GM15510 (cell line): ENCODE results near the gene CMTM1.

Experiments
- POLR2A ChIP-seq: IDR thresholded peaks from 3 replicates; pipeline ENCODE4 v1.6.1; 2011; ENCODE audit warnings: borderline replicate concordance; ENCODE audit not compliant: insufficient read length; ENCODE audit errors: extremely low read depth

The CMTM1 gene

GRCh38 chr16:66525396-66526180, 40.7 kb upstream of the CMTM1 start:
- no peak for TF ChIP-seq POLR2A

- no peak for TF ChIP-seq POLR2A
Observed at GRCh38 chr16:66528294-66528693, 37.9 kb upstream of the CMTM1 start.

- no peak for TF ChIP-seq POLR2A
Observed at GRCh38 chr16:66529475-66529874, 36.8 kb upstream of the CMTM1 start.

- no peak for TF ChIP-seq POLR2A
Observed at GRCh38 chr16:66534376-66534799, 31.9 kb upstream of the CMTM1 start.

- no peak for TF ChIP-seq POLR2A
Observed at GRCh38 chr16:66536525-66536924, 29.7 kb upstream of the CMTM1 start.

GRCh38 chr16:66537236-66537635, 29.0 kb upstream of the CMTM1 start:
- TF ChIP-seq POLR2A, result no peak

- no peak for TF ChIP-seq POLR2A
Observed at GRCh38 chr16:66538910-66539309, 27.3 kb upstream of the CMTM1 start.

GRCh38 chr16:66539623-66540469, 26.4 kb upstream of the CMTM1 start:
- TF ChIP-seq POLR2A, result no peak

- no peak for TF ChIP-seq POLR2A
Observed at GRCh38 chr16:66541388-66542355, 24.6 kb upstream of the CMTM1 start.

GRCh38 chr16:66542396-66542795, 23.8 kb upstream of the CMTM1 start:
- no peak for TF ChIP-seq POLR2A

- TF ChIP-seq POLR2A, result no peak
Observed at GRCh38 chr16:66543541-66543940, 22.7 kb upstream of the CMTM1 start.

GRCh38 chr16:66544016-66544757, 22.1 kb upstream of the CMTM1 start:
- no peak for TF ChIP-seq POLR2A

GRCh38 chr16:66547101-66547989, 18.9 kb upstream of the CMTM1 start:
- TF ChIP-seq POLR2A, result no peak
